ENCODE results near the gene TNK2. TPM values are rescaled to one million over a fixed set of nuclear protein-coding genes. Genes with fewer than 3 reads are reported as not detected.
"Not testable (repeated sequence)": the region's sequence is repeated elsewhere in the genome, so short reads cannot be mapped to it uniquely, and the experiment has no call there.

TNK2 gene
- total RNA-seq, 4 donors from 2014 or later, result 42.3 to 105 (median 53.1) TPM

GRCh38 chr3:195873971-195874370, 34.4 kb downstream of the TNK2 start:
- intact Hi-C loops (cut with DNase I; ENCODE audit: low total_unique reads), result no loop called here
- WGBS, 2 donors, result 82 to 92% methylated on average over 12 to 20 of the region's 26 CpGs
- no peak overlapping the region for H3K4me3 ChIP-seq (ENCODE audit: low read depth, poor library complexity, severe bottlenecking)
- no peak for DNase-seq (ENCODE audit: low spot score in 2 of 2)
- TF ChIP-seq CTCF (IDR thresholded peaks at IDR 0.05) (no peak), POLR2A (IDR thresholded peaks at IDR 0.05) (no peak)

- TF ChIP-seq CTCF (IDR thresholded peaks at IDR 0.05) (no peak), POLR2A (IDR thresholded peaks at IDR 0.05) (no peak)
- intact Hi-C loops (cut with DNase I; ENCODE audit: low total_unique reads), result no loop called here
- DNase-seq (ENCODE audit: low spot score in 2 of 2), result no peak
- no peak overlapping the region for H3K4me3 ChIP-seq (ENCODE audit: low read depth, poor library complexity, severe bottlenecking)
- WGBS, 2 donors, result 85% methylated on average over 34 to 38 of the region's 38 CpGs
These were observed 35.0 kb downstream of the TNK2 start for GRCh38 chr3:195873281-195873887.

- no peak for DNase-seq (ENCODE audit: low spot score in 2 of 2)
- no peak overlapping the region for H3K4me3 ChIP-seq (ENCODE audit: low read depth, poor library complexity, severe bottlenecking)
- intact Hi-C loops (cut with DNase I; ENCODE audit: low total_unique reads), result no loop called here
- 95 to 97% methylated on average over 16 of the region's 16 CpGs for WGBS, 2 donors
- TF ChIP-seq CTCF (IDR thresholded peaks at IDR 0.05) (no peak), POLR2A (IDR thresholded peaks at IDR 0.05) (no peak)
These were observed 35.6 kb downstream of the TNK2 start for GRCh38 chr3:195872800-195873199.

GRCh38 chr3:195872097-195872496, 36.3 kb downstream of the TNK2 start:
- no peak for TF ChIP-seq POLR2A (IDR thresholded peaks at IDR 0.05)
- TF ChIP-seq CTCF (IDR thresholded peaks at IDR 0.05), result no peak
- 97% methylated on average over 15 to 27 of the region's 28 CpGs for WGBS, 2 donors
- no peak overlapping the region for H3K4me3 ChIP-seq (ENCODE audit: low read depth, poor library complexity, severe bottlenecking)
- DNase-seq (ENCODE audit: low spot score in 2 of 2), result no peak
- intact Hi-C loops (cut with DNase I; ENCODE audit: low total_unique reads), result no loop called here

- DNase-seq (ENCODE audit: low spot score in 2 of 2); H3K4me3 ChIP-seq (ENCODE audit: low read depth, poor library complexity, severe bottlenecking); intact Hi-C loops (cut with DNase I; ENCODE audit: low total_unique reads): not testable (repeated sequence)
- 77 to 91% methylated on average over 3 of the region's 3 CpGs for WGBS, 2 donors
These were observed 36.7 kb downstream of the TNK2 start for GRCh38 chr3:195871686-195872085.

- TF ChIP-seq CTCF (IDR thresholded peaks at IDR 0.05), result no peak
- no peak for TF ChIP-seq POLR2A (IDR thresholded peaks at IDR 0.05)
- H3K4me3 ChIP-seq (ENCODE audit: low read depth, poor library complexity, severe bottlenecking), result no peak overlapping the region
- WGBS, 2 donors, result 89 to 96% methylated on average over 9 to 11 of the region's 12 CpGs
- intact Hi-C loops (cut with DNase I; ENCODE audit: low total_unique reads), result no loop called here
- DNase-seq (ENCODE audit: low spot score in 2 of 2), result no peak
These were observed 37.4 kb downstream of the TNK2 start for GRCh38 chr3:195870937-195871336.
